Measurements from ENCODE around the gene SHISAL2A.

DNA sequence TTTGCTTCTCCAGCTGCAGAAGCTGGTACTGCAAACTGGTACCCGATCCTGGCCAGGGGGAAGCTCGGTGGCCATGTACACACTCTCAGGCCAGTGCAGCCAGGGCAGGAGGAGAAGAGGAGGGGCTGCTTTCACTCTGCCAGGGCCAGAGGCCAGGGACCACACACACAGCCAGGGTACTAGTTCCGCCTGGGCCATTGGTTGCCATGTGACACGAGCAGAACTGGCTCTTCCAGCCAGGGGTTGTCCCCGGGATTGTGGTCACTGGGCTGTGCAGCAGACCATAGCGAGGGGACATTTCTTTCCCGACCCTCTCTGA lies 3.7 kb upstream of the SHISAL2A start:
- TF ChIP-seq, protein P1, sequence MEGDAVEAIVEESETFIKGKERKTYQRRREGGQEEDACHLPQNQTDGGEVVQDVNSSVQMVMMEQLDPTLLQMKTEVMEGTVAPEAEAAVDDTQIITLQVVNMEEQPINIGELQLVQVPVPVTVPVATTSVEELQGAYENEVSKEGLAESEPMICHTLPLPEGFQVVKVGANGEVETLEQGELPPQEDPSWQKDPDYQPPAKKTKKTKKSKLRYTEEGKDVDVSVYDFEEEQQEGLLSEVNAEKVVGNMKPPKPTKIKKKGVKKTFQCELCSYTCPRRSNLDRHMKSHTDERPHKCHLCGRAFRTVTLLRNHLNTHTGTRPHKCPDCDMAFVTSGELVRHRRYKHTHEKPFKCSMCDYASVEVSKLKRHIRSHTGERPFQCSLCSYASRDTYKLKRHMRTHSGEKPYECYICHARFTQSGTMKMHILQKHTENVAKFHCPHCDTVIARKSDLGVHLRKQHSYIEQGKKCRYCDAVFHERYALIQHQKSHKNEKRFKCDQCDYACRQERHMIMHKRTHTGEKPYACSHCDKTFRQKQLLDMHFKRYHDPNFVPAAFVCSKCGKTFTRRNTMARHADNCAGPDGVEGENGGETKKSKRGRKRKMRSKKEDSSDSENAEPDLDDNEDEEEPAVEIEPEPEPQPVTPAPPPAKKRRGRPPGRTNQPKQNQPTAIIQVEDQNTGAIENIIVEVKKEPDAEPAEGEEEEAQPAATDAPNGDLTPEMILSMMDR (IDR thresholded peaks at IDR 0.05) = no peak
- no peak for TF ChIP-seq ZFX (IDR thresholded peaks at IDR 0.05; ENCODE audit: borderline replicate concordance)

Data from 22Rv1 (cell line).